Fibroblast of villous mesenchyme (primary cell): ENCODE results near the gene RUNDC1. TPM values are rescaled to one million over a fixed set of nuclear protein-coding genes. Genes with fewer than 3 reads are reported as not detected.
"Not testable (repeated sequence)": the region's sequence is repeated elsewhere in the genome, so short reads cannot be mapped to it uniquely, and the experiment has no call there.

Source experiments
- DNase-seq: peaks from one replicate; pipeline ENCODE4 v3.0.0-alpha.2; 2010; ENCODE audit warnings: low read depth
- H3K4me3 ChIP-seq: 2 replicates; pipeline ENCODE4 v1.5.1; 2011; ENCODE audit warnings: low read depth, mild to moderate bottlenecking, low read length
- total RNA-seq: library from RNA; depleted of rRNA; stranded (reverse); fragments of >200 nt; gene quantifications from 2 replicates; pipeline ENCODE4 v1.2.3, GENCODE V29; 2012
- TF ChIP-seq, protein P1 (sequence below): IDR thresholded peaks from 2 replicates; pipeline ENCODE4 v1.5.1; 2012; ENCODE audit warnings: low read depth, mild to moderate bottlenecking, low read length; ENCODE audit not compliant: insufficient read depth

RUNDC1 gene
- total RNA-seq, 1 donor = 11.2 TPM

DNA sequence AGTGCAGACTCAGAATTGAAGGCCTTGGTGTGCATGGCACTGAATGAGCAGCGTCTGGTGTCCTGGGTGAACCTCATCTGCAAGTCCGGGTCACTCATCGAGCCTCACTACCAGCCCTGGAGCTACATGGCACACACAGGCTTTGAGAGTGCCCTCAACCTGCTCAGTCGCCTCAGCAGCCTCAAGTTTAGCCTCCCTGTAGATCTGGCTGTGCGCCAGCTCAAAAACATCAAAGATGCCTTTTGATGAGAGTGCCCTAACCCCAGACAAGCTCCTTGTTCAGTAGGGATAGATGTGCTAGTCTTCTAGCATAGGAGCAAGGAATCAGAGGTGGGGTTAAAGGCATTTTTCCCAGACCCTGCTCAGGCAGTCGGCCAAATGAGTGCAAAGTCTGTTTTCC, 11.1 kb downstream of the RUNDC1 start:
- H3K4me3 ChIP-seq = no peak overlapping the region
- TF ChIP-seq, protein P1, sequence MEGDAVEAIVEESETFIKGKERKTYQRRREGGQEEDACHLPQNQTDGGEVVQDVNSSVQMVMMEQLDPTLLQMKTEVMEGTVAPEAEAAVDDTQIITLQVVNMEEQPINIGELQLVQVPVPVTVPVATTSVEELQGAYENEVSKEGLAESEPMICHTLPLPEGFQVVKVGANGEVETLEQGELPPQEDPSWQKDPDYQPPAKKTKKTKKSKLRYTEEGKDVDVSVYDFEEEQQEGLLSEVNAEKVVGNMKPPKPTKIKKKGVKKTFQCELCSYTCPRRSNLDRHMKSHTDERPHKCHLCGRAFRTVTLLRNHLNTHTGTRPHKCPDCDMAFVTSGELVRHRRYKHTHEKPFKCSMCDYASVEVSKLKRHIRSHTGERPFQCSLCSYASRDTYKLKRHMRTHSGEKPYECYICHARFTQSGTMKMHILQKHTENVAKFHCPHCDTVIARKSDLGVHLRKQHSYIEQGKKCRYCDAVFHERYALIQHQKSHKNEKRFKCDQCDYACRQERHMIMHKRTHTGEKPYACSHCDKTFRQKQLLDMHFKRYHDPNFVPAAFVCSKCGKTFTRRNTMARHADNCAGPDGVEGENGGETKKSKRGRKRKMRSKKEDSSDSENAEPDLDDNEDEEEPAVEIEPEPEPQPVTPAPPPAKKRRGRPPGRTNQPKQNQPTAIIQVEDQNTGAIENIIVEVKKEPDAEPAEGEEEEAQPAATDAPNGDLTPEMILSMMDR = no peak
- DNase-seq = no peak

DNA sequence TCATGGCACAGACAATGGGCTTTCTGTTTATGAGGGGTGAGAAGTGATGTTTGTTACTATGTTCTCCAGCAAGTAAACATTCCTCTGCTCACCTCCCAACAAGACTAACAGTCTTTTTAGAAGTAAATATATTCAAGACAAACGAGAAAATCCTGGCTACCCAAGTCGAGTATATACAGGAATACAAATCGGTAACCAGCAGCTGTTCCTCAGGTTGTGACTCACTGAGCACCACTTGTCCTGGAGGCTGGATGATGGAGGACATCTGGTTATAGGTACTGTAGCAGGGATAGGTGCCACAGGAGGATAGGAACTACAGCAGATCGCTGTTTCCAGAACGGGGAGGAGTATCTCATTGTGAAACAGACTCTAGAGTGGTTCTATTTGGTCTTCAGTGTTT, 12.5 kb downstream of the RUNDC1 start:
- no peak for DNase-seq
- no peak overlapping the region for H3K4me3 ChIP-seq
- TF ChIP-seq, protein P1 = no peak

DNA sequence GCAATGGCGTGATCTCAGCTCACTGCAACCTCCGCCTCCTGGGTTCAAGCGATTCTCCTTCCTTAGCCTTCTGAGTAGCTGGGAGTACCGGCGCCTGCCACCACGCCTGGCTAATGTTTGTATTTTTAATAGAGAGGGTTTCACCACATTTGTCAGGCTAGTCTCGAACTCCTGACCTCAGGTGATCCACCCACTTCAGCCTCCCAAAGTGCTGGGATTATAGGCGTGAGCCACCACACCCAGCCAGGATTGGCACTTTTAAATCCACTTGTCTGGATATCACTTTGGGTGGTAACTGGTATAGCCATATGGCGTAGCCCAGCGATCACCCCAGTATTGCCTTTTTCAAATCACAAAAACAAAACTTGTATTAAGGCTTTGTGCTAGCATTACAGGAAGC, 13.5 kb downstream of the RUNDC1 start:
- DNase-seq, H3K4me3 ChIP-seq: not testable (repeated sequence)

DNA sequence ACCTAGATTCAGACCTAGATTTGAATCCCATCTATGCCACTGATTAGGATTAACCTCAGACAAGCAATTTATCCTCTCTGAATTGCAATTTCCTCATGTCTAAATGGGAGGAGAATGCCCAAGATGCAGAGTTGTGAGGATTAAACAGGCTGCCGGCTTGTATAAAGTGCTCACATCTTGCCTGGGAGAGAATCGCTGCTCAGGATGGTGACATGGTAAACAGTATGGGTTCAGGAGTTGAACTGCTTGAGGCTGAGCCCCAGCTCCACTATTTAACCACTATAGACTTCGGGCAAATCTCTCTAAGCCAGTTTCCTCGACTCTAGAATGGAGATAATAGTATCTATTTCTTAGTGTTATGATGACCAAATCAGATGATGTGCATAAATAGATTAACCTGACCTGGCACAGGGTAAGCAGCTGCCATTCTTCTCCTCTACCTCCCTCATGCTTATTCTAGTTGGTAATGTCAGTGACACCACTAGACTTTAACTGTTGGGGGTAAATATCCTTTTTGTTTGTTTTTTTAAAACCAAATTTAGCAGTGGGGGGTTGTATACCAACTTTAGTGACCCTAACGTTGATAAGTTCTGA, 17.1 kb downstream of the RUNDC1 start:
- no peak for DNase-seq
- H3K4me3 ChIP-seq = peak overlapping the region; percentile 47
- TF ChIP-seq, protein P1 = no peak

DNA sequence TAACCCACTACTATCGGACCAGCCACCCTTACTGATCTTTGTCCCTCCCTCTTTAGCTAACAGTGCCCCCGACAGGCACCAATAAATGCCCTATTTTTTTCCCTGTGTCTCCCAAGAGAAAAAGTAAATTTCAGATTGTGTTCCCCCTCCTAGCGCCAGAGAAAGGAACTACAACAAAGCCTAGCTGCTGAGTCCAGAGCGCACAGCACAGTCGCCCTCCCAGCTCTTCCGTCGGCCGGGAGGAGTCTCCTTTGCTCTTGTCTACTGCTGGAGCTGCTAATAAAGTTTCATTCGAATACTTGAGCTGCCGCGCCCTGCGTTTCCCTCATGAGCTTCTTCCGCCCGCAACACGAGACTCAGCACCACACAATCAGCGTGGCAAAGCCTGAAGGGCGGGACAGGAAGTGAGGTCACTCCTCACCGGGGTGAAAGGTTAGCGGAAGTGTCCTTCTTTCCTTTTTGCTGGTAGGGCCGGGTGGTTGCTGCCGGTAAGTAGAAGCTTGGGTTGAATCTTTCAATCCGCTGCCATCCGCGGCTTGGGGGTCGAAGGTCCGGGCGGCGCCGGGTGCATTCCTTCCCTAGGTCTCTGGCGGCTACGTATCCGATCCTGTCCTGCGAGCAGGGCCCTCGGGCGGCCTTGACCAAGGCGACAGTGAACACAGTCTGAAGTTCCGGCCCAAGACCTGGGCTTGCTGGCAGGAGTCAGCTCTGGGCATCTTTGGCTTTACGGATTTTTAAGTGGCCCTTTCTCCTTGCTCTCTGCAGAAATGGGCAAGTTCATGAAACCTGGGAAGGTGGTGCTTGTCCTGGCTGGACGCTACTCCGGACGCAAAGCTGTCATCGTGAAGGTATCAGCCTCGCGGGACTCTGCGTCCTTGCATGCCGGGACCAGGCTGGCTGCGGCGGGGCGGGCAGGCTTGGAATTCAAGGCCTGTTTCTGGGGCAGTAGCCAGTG, 17.9 kb downstream of the RUNDC1 start, which contains the start of gene RPL27:
Gene RPL27 (plus strand): TSS at position 436 of the 955 bp plus-strand sequence. CDS start 332 bp downstream, at position 768.
- peak within 1 kb of the TSS; percentile 95 for H3K4me3 ChIP-seq
- peak; percentile 100 for DNase-seq
- TF ChIP-seq, protein P1 = peak; percentile 86

DNA sequence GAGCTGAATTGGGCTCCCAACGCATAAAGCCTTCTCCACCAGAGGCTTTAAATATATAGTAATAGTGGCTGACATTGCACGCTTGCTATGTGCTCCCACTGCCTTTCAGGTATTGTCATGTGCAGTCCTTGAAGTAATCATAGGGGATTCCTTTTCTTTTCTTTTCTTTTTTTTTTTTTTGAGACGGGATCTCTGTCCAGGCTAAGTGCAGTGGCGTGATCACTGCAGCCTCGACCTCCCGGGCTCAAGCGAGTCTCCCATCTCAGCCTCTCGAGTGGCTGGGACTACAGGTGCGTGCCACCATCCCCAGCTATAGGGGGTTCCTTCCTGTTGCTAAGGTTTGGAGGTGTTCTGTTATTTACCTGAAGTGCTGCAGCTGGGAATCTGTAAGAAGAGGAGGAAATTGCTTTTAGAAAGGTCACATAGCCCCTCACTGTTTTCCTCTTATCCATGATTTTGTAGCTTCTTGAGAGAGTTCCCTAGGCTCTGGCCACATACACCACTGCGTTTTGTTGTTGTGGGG, 18.7 kb downstream of the RUNDC1 start:
- TF ChIP-seq, protein P1 = no peak
- H3K4me3 ChIP-seq = peak overlapping the region; percentile 95
- no peak for DNase-seq

DNA sequence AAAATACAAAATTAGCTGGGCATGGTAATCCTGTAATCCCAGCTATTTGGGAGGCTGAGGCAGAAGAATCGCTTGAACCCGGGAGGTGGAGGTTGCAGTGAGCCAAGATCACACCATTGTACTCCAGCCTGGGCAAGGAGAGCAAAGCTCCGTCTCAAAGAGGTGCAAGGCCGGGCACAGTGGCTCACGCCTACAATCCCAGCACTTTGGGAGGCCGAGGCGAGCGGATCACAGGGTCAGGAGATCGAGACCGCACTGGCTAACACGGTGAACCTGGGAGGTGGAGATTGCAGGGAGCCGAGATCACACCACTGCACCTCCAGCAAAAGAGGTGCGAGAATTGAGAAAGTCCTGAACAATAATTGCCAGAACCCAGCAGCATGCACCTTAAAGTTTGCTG, 20.5 kb downstream of the RUNDC1 start:
- not testable (repeated sequence) for DNase-seq, H3K4me3 ChIP-seq
